MM.1S (cell line): ENCODE results near the gene HSPA4L.

Experiments used
- DNase-seq: peaks from one replicate; pipeline ENCODE4 v3.0.0-alpha.2; 2015
- H2AFZ ChIP-seq: fragments of 300-600 bp; sonication (generic); 2 replicates; pipeline ENCODE4 v1.6.0; 2016; ENCODE audit warnings: antibody characterized with exemption, low read length
- H3F3A ChIP-seq: fragments of 300-600 bp; sonication (generic); 2 replicates; pipeline ENCODE4 v1.6.1; 2016; ENCODE audit warnings: mild to moderate bottlenecking, antibody characterized with exemption, low read length, moderate library complexity, mixed read lengths; ENCODE audit not compliant: insufficient read depth
- H3K27ac ChIP-seq: fragments of 300-600 bp; sonication (generic); 2 replicates; pipeline ENCODE4 v1.5.1; 2016; ENCODE audit warnings: mild to moderate bottlenecking, low read length
- H3K27me3 ChIP-seq: fragments of 300-600 bp; sonication (generic); replicated peaks from 2 replicates; pipeline ENCODE4 v1.6.0; 2016; ENCODE audit warnings: low read length; ENCODE audit not compliant: insufficient read depth
- H3K36me3 ChIP-seq: fragments of 300-600 bp; sonication (generic); replicated peaks from 2 replicates; pipeline ENCODE4 v1.6.1; 2016; ENCODE audit warnings: mild to moderate bottlenecking, low read length, mixed read lengths; ENCODE audit not compliant: insufficient read depth
- H3K4me1 ChIP-seq: fragments of 300-600 bp; sonication (generic); 2 replicates; pipeline ENCODE4 v1.6.1; 2016; ENCODE audit warnings: low read length, mixed read lengths
- H3K4me2 ChIP-seq: fragments of 300-600 bp; sonication (generic); 2 replicates; pipeline ENCODE4 v1.6.0; 2016; ENCODE audit warnings: low read depth, low read length
- H3K4me3 ChIP-seq: fragments of 300-600 bp; sonication (generic); 2 replicates; pipeline ENCODE4 v1.5.1; 2016; ENCODE audit warnings: low read length, mixed read lengths
- H3K79me2 ChIP-seq: fragments of 300-600 bp; sonication (generic); 2 replicates; pipeline ENCODE4 v1.6.1; 2016; ENCODE audit warnings: mixed run types, low read length, mixed read lengths
- H3K9ac ChIP-seq: fragments of 300-600 bp; sonication (generic); 2 replicates; pipeline ENCODE4 v1.6.1; 2016; ENCODE audit warnings: low read length, mixed read lengths
- H3K9me2 ChIP-seq: fragments of 300-600 bp; sonication (generic); replicated peaks from 2 replicates; pipeline ENCODE4 v1.6.1; 2016; ENCODE audit warnings: mild to moderate bottlenecking, low read length, mixed read lengths; ENCODE audit not compliant: insufficient read depth
- H3K9me3 ChIP-seq: fragments of 300-600 bp; sonication (generic); replicated peaks from 2 replicates; pipeline ENCODE4 v1.6.1; 2016; ENCODE audit warnings: mild to moderate bottlenecking, low read length, mixed read lengths; ENCODE audit not compliant: insufficient read depth
- H4K20me1 ChIP-seq: fragments of 300-600 bp; sonication (generic); 2 replicates; pipeline ENCODE4 v1.6.1; 2016; ENCODE audit warnings: mild to moderate bottlenecking, low read length, moderate library complexity, mixed read lengths; ENCODE audit not compliant: insufficient read depth
- CTCF ChIP-seq: fragments of 300-600 bp; sonication (generic); IDR thresholded peaks from 2 replicates; pipeline ENCODE4 v1.5.1; 2016; ENCODE audit warnings: antibody characterized with exemption, low read length, mixed read lengths
- EZH2 ChIP-seq: fragments of 300-600 bp; sonication (generic); optimal IDR thresholded peaks from 2 replicates; pipeline ENCODE3; 2017; ENCODE audit warnings: low read depth, mild to moderate bottlenecking, antibody characterized with exemption, low read length, mixed read lengths
- EZH2phosphoT487 ChIP-seq: fragments of 300-600 bp; sonication (generic); IDR thresholded peaks from 2 replicates; pipeline ENCODE4 v1.6.1; 2018; ENCODE audit warnings: antibody characterized with exemption, low read length

HSPA4L gene

GRCh38 chr4:127870688-127871087, 88.6 kb downstream of the HSPA4L start:
- Histone ChIP-seq H3K9me3 (no peaks in the 10 kb centered on the region), H3K4me2 (no peak overlapping the region), H3K4me3 (no peak overlapping the region), H3K27ac (no peak overlapping the region), H3K27me3 (no peaks in the 10 kb centered on the region), H2AFZ (no peak overlapping the region), H3K9me2 (no peaks in the 10 kb centered on the region), H3K4me1 (no peaks in the 10 kb centered on the region), H3K36me3 (no peaks in the 10 kb centered on the region), H3K9ac (no peak overlapping the region), H3K79me2 (no peaks in the 10 kb centered on the region), H3F3A (no peaks in the 10 kb centered on the region), H4K20me1 (no peaks in the 10 kb centered on the region)
- TF ChIP-seq EZH2phosphoT487 = no peak
- no peak for TF ChIP-seq CTCF
- TF ChIP-seq EZH2 = no peak
- no peak for DNase-seq

DNA sequence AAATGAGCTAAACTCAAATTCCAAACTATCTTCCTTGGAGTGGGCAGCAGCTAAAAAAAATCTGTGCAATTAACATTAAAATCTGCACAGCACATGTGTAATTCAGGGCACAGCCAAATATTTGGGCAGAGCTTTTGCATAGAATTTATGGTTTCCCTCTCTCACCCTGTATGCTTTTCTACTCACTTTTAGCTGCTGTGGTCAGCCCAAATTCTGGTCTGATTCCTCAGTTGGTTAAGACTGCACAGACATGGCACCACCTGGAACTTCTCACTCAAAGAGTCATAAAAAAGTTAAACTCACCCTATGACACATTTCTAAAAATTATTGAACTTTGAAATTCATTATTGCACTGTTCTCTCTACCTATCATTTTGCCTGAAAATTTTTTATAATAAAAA, 93.7 kb downstream of the HSPA4L start:
- no peaks in the 10 kb centered on the region for H3K4me1 ChIP-seq
- no peak overlapping the region for H3K4me2 ChIP-seq
- no peak overlapping the region for H2AFZ ChIP-seq
- no peaks in the 10 kb centered on the region for H3K27me3 ChIP-seq
- no peak for TF ChIP-seq CTCF
- H3K79me2 ChIP-seq = no peaks in the 10 kb centered on the region
- H3K9me3 ChIP-seq = no peaks in the 10 kb centered on the region
- H3K4me3 ChIP-seq = no peak overlapping the region
- H3F3A ChIP-seq = peaks cover 4% of the 10 kb centered on the region; the same call in 1 of the 2 replicates
- no peak overlapping the region for H3K9ac ChIP-seq
- no peaks in the 10 kb centered on the region for H4K20me1 ChIP-seq
- DNase-seq = no peak
- no peaks in the 10 kb centered on the region for H3K9me2 ChIP-seq
- no peaks in the 10 kb centered on the region for H3K36me3 ChIP-seq
- H3K27ac ChIP-seq = no peak overlapping the region

DNA sequence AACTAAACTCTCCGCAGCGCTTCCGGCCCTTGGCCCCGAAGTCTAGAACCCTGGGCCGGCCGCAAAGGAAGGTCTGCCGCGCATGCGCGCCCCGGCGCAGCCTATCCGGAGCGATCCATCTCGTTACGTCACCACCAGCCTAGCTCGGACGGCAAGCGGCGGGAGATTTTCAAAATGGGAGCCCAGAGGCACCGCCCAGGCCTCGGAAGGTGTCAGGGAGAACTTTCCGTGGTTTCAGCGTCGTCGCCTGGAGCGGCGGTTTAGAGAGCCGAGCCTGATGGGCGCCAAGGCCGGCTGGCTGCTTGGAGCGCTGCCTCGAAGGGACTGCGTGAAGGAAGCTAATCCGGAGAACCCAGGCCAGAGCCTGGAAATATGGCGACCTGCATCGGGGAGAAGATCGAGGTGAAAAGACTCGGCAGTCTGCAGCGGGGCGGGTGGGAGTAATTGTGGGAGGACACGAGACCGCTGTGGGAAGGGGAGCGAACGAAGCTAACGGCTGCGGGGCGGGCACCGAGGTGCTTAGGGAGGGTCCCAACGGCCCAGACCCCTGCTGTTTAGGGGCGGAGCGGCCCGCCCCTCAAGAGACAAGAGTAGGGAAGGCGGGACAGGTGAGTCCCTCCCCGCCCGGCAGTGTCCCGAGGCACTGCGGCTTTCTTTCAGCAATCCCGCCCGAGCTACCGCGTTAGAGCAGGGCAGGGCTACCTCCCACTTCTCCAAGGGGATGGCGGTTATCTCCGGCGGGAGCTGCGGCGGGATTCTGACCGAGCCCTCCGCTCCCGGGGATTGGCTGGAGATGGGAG, 98.8 kb downstream of the HSPA4L start, which contains the start of gene PLK4:
Gene PLK4, plus strand, starts transcription at position 131 of the 800 bp plus-strand sequence. Its CDS starts 242 bp downstream, at position 373.
- Histone ChIP-seq H3K79me2 (peaks cover 43% of the 10 kb centered on the region), H3K9me2 (no peaks in the 10 kb centered on the region), H3K27ac (peak within 1 kb of the TSS; percentile 81; the same call in 1 of the 2 replicates), H3K4me2 (peak within 1 kb of the TSS; percentile 73), H3K27me3 (no peaks in the 10 kb centered on the region), H3K4me1 (0 out of 2 replicates have a peak, but pooled peaks cover 6% of the 10 kb centered on the region), H3K9me3 (no peaks in the 10 kb centered on the region), H2AFZ (peak within 1 kb of the TSS; percentile 91), H3K4me3 (peak within 1 kb of the TSS; percentile 95), H4K20me1 (no peaks in the 10 kb centered on the region), H3K9ac (peak within 1 kb of the TSS; percentile 95), H3K36me3 (peaks cover 3% of the 10 kb centered on the region), H3F3A (peaks cover 4% of the 10 kb centered on the region; the same call in 1 of the 2 replicates)
- peak; percentile 98 for DNase-seq
- no peak for TF ChIP-seq EZH2phosphoT487
- TF ChIP-seq CTCF = no peak
- TF ChIP-seq EZH2 = no peak
